ENCODE measurements around the gene SFRP2.

GRCh38 chr4:153794006-153794405, 5.1 kb upstream of the SFRP2 start:
- TF ChIP-seq POLR2A (IDR thresholded peaks at IDR 0.05; ENCODE audit: low read length) (no peak), GATA1 (IDR thresholded peaks at IDR 0.05; ENCODE audit: low read depth, low read length) (no peak)

All from erythroblast (primary cell).